GM18511 (cell line): ENCODE data around the gene RELCH.
A peak's percentile ranks its signal among the peaks of the same experiment; 100 is the strongest.

ENCODE experiments used
- ATAC-seq: cut with Tn5 transposase; IDR thresholded peaks from one replicate; pipeline ENCODE4 v1.9.1; 2021; ENCODE audit warnings: mild to moderate bottlenecking, moderate library complexity; ENCODE audit not compliant: unreplicated experiment

Gene RELCH

GRCh38 chr18:62323483-62324180, 136.6 kb downstream of the RELCH start:
- no peak for ATAC-seq

GRCh38 chr18:62324181-62324828, 137.2 kb downstream of the RELCH start:
- ATAC-seq: no peak

GRCh38 chr18:62324917-62325805, 138.1 kb downstream of the RELCH start, which contains the start of gene TNFRSF11A:
Gene TNFRSF11A (plus strand): TSS chr18:62325310. CDS start chr18:62325353, 43 bp downstream.
- peak; percentile 72 for ATAC-seq

- ATAC-seq: peak; percentile 32
Observed at GRCh38 chr18:62325806-62326645, 139.0 kb downstream of the RELCH start.

- no peak for ATAC-seq
Observed at GRCh38 chr18:62326646-62327348, 139.7 kb downstream of the RELCH start.

DNA sequence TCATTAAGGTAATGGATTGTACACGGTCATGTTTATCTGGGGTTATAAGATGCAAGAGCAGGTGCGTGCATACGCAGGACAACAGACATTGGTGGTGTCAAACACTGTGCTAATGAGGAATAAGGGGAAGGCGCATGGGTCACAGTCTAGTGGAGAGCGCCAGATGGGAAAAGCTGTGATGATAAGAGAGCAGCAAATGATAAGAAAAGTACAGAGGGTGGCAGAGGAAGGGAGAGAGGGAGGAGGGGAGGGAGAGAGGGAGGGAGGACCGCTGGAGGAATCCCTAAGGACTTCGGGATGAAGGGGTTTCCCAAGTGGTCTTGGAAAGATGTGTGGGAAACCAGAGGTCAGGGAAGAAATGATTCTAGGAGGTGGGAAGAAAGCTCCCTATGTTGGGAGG, 140.9 kb downstream of the RELCH start:
- ATAC-seq: no peak

DNA sequence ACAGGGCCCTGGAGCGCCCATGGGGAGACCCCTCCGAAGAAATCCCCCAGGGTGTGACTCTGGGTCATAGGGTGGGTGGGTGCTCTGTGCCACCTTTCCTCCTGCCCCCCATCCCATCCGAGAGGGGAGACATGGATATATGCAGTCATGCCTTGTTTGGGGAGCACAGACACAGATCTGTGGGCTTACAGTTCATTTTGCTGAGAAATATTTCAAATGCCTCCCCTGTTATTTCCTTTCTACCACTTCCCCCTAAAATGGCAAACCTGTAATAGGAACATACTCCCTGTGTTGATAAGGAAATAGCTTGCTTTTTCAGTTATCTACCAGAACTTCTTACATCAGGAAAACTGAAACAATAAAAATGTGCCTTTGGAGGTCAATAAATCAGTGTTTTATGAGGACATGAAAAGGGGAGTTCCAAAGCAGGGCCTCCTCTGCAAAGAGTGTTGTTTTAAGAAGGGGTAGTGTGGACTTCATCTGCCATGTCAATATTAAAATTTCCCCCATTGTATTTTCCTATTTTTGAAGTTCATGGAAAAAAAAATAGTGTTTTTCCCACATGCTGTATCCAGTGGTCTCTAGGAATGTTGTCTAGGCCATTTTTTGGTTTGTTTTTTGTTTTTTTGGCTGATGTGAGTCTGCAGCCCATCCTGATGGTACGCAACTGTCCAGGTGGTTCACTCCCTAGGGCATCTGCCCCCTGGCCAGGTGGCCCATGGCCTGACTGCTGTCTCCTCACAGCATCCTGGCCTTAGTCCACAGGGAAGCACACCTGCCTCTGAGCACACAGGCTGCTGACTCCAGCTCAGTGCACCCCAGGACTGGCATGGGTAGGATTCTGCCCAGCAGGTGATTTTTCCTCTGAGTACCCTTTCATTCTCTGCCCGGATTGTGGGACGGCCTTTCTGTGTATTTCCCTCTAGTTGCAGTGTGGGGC, 141.8 kb downstream of the RELCH start:
- ATAC-seq: no peak

DNA sequence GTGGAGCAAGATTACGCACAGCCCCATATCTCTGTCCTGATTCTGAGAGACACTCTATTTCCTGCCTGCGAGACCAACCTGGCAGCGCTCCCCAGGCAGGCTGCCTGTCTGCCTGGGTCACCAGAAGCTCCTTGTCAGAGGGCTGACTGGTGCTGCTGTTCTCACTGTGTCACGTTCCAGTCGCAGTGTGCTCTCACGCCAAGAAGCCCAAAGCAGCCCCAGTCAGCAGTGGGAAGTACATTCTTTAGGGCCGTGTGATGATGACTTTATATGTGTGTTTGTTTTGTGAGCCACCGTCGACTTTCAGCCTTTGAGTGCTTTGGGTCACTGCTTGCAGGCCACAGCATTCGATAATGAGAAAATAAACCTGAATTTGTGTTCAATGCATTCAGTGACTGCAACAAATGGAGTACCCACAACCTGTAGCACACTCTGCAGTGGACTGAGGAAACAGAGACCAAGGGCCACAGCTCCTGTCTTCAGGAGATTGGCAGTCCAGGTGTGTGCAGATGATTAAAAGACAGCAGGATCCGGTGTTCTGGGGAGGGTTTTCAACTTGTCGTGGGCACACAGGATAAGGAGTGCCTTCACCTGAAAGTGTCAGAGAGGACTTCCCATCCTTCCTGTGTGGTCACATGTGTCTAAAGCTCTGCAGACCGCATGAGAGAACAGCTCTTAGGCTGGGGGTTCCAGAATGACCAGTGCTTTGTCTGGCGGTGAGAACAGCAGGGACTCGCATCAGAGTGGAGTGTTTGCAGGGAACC, 142.8 kb downstream of the RELCH start:
- ATAC-seq: no peak

GRCh38 chr18:62330650-62331049, 143.6 kb downstream of the RELCH start:
- ATAC-seq: no peak

DNA sequence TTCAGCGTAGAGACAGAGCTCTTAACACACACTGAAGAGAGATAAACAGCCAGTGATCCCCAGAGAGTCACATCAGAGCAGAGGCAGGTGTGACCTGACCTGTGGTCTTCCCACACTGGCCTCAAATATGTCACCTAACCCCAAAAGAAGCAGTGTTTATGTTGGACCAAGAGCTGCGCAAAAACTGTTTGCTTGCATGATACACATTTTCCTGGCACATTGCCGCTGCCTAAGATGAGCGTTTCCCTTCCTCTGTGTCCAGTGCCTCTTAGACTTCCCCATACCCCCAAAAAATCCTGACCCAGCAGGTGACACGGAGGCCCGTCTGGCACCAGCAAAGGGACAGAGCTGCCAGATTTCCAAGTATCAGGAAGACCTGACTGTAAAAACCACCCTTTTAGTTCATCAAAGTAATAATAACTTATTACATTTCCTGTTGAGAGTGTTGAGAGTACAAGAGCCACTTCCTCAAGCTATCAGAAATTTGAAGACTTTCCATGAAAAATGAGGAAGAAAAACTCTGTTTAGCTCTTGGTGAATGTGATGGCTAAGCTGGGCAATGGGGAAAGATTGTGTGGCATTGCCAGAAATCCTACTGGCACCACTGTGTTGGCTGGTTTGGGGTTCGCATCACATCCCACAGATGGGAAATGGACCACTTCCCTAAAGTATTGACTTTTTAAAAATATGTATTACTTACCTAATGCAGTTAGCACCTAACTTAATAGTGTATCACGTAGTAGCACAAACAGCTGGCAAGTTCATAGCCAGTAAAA, 144.7 kb downstream of the RELCH start:
- peak; percentile 47 for ATAC-seq

DNA sequence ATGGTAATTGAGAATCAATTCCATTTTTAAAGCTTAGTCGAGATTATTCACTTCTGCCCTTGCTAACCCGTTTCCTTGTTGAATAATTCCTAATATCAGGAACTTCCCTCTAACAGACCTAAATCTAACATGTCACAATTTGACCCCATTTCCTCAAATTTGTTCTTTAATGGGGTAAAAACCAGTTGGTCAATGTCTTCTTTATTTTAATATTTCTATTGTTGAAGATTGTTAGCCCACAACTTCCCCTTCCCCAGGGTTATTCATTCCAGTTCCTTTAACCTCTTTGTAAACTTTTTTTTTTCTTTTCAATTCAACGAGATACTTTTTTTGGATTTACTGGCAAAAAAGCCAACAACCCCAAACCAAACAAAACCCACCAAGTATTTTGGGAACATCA, 145.4 kb downstream of the RELCH start:
- ATAC-seq: no peak

- no peak for ATAC-seq
Observed at GRCh38 chr18:62332964-62333695, 146.1 kb downstream of the RELCH start.

- ATAC-seq: no peak
Observed at GRCh38 chr18:62334120-62334519, 147.1 kb downstream of the RELCH start.

DNA sequence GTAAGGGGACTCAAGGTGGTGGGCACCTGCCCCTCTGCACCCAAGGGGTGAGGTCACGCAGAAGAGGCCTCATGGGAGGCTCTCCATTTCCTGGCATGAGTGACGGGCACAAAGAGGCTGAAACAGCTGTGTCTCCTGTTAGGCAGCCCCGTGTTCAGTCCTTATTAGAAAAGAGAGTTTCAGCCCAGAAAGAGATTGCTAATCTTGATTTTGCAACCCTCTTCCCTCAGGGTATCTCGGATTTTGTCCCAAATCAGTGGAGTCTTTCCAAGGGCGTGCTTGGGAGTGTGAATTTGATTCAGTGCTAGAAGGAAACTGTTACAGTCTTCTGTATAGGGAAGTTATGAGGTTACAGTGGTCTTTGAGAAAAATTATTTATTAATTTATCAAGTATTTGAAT, 148.4 kb downstream of the RELCH start:
- ATAC-seq: no peak

- ATAC-seq: no peak
Observed at GRCh38 chr18:62336618-62337017, 149.6 kb downstream of the RELCH start.

DNA sequence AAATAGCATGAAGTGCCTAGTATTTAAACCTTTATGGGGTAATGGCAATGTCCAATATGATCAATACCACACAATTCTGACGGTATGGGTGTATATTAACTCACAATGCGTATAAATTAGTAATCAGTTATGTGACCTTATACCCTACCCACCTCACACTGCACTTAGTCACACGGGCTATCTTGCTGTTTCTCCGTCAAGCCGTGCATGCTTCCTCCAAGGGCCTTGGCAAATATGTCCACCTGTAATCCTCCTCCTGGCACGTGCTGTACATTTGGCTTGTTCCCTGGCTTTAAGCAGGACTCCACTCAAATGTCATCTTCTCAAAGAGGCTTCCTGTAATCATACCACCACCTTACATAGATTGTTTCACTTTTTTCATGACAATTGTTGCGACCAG, 150.3 kb downstream of the RELCH start:
- no peak for ATAC-seq
